CD4-positive, alpha-beta T cell (primary cell): ENCODE measurements around the gene CDK8. TPM values are rescaled to one million over a fixed set of nuclear protein-coding genes. Genes with fewer than 3 reads are reported as not detected.

ENCODE experiments used
- ATAC-seq: fragments of 200-7000 bp; cut with Tn5 transposase; one replicate; pipeline ENCODE4 v1.10.0; 2022; ENCODE audit warnings: mild to moderate bottlenecking; ENCODE audit not compliant: poor library complexity
- CTCF ChIA-PET: fragments of 350-600 bp; sonication (Branson Sonifier 250); formaldehyde crosslinking; loops from one replicate; lab custom pipeline; 2021; ENCODE audit warnings: antibody characterized with exemption, inconsistent platforms; lab: Charles Lee
- POLR2A ChIA-PET: fragments of 350-600 bp; sonication (Branson Sonifier 250); formaldehyde crosslinking; loops from one replicate; lab custom pipeline; 2021; ENCODE audit warnings: antibody characterized with exemption, inconsistent platforms; lab: Charles Lee
- DNase-seq, 14 experiments: peaks; one replicate each; pipeline ENCODE4 v3.0.0-alpha.2; 2013 to 2020; ENCODE audit warnings: mixed read lengths in 2 of 14
- H3K27ac ChIP-seq, 2 donors: one replicate each; pipeline versions ENCODE4 v1.5.1 to v1.7.0; 2013; ENCODE audit warnings: low read length in 2 of 2, low read depth in 1 of 2, mild to moderate bottlenecking in 1 of 2
- H3K27me3 ChIP-seq, 2 experiments: 1 replicate in 1 of 2; 2 replicates in 1 of 2; pipeline versions ENCODE4 v1.6.1 to v1.7.0; 2013; ENCODE audit warnings: low read length in 2 of 2, control low read depth in 1 of 2, mild to moderate bottlenecking in 1 of 2, moderate library complexity in 1 of 2; ENCODE audit not compliant: insufficient read depth in 2 of 2, control insufficient read depth in 1 of 2
- H3K36me3 ChIP-seq: one replicate; pipeline ENCODE4 v1.6.1; 2013; ENCODE audit warnings: low read length, control low read depth; ENCODE audit not compliant: insufficient read depth
- H3K4me1 ChIP-seq: one replicate; pipeline ENCODE4 v1.6.1; 2013; ENCODE audit warnings: low read length, control low read depth; ENCODE audit not compliant: insufficient read depth
- H3K4me3 ChIP-seq: one replicate; pipeline ENCODE4 v1.5.1; 2013; ENCODE audit warnings: mild to moderate bottlenecking, low read length, moderate library complexity
- H3K9me3 ChIP-seq, 2 experiments: 1 replicate in 1 of 2; 2 replicates in 1 of 2; pipeline versions ENCODE4 v1.6.1 to v1.7.0; 2013; ENCODE audit warnings: low read length in 2 of 2, mild to moderate bottlenecking in 2 of 2, control low read depth in 1 of 2, moderate library complexity in 1 of 2; ENCODE audit not compliant: control insufficient read depth in 1 of 2, insufficient read depth in 1 of 2
- H3K27ac Mint-ChIP-seq: one replicate; pipeline ENCODE4 v1.8.0; 2020; ENCODE audit warnings: mixed read lengths
- H3K27me3 Mint-ChIP-seq: one replicate; pipeline ENCODE4 v1.8.0; 2021; ENCODE audit warnings: mixed read lengths
- H3K36me3 Mint-ChIP-seq: one replicate; pipeline ENCODE4 v1.8.0; 2021; ENCODE audit warnings: low read depth, mixed read lengths
- H3K4me1 Mint-ChIP-seq: one replicate; pipeline ENCODE4 v1.8.0; 2021; ENCODE audit warnings: low read depth, mixed read lengths
- H3K4me3 Mint-ChIP-seq: one replicate; pipeline ENCODE4 v1.8.0; 2020; ENCODE audit warnings: mild to moderate bottlenecking, mixed read lengths
- H3K9me3 Mint-ChIP-seq: one replicate; pipeline ENCODE4 v1.8.0; 2020; ENCODE audit warnings: mixed read lengths
- intact Hi-C, 2 experiments: fragments of 100-400 bp; cut with DNase I in 1 of 2; cut with micrococcal nuclease in 1 of 2; formaldehyde crosslinking; loops; one replicate each; pipeline versions ENCODE4 v1.15.1 to v1.9.0; 2023 to 2025; cut with DNase I, micrococcal nuclease
- total RNA-seq, 174 experiments: library from RNA in 2 of 174; stranded (reverse) in 2 of 174; gene quantifications; one replicate each; pipeline ENCODE4 v1.2.3 and lab custom pipeline; 2021 to 2026
- TF ChIP-seq, protein P1 (sequence below): fragments of 200-600 bp; IDR thresholded peaks from one replicate; pipeline ENCODE4 v1.8.0; 2022; ENCODE audit warnings: antibody characterized with exemption, mild to moderate bottlenecking

The CDK8 gene
- total RNA-seq, 2 experiments from 2014 or later: 6.0 to 6.7 TPM

DNA sequence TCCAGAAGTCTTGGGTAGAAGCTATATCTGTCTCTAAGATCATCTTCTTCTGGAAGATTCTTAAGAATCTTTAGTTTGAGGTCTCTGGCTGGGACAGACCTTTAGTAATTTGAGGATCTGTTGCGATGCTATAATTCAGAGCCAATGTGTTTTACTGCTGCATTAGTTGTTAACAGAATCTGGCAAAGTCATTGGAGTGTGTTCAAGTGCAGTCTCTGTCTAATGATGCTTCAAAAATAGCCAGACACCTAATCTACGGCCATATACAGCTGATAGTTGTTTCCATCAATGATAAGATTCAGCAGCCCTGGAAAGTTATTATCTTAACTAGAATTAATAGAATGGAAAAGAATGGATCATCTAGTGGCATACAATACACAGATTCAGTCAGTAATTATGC, 72.6 kb downstream of the CDK8 start:
- DNase-seq (no peak), ATAC-seq (no peak)
- POLR2A ChIA-PET: no interaction called here
- TF ChIP-seq, protein P1, sequence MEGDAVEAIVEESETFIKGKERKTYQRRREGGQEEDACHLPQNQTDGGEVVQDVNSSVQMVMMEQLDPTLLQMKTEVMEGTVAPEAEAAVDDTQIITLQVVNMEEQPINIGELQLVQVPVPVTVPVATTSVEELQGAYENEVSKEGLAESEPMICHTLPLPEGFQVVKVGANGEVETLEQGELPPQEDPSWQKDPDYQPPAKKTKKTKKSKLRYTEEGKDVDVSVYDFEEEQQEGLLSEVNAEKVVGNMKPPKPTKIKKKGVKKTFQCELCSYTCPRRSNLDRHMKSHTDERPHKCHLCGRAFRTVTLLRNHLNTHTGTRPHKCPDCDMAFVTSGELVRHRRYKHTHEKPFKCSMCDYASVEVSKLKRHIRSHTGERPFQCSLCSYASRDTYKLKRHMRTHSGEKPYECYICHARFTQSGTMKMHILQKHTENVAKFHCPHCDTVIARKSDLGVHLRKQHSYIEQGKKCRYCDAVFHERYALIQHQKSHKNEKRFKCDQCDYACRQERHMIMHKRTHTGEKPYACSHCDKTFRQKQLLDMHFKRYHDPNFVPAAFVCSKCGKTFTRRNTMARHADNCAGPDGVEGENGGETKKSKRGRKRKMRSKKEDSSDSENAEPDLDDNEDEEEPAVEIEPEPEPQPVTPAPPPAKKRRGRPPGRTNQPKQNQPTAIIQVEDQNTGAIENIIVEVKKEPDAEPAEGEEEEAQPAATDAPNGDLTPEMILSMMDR: no peak
- Mint-ChIP-seq H3K27ac (no peak overlapping the region), H3K4me3 (no peak overlapping the region), H3K36me3 (peaks cover 7% of the 10 kb centered on the region), H3K9me3 (peaks cover 3% of the 10 kb centered on the region), H3K27me3 (no peaks in the 10 kb centered on the region), H3K4me1 (peaks cover 72% of the 10 kb centered on the region)
- intact Hi-C loops: no loop called here
- CTCF ChIA-PET: no interaction called here
- H3K27me3 ChIP-seq: no peaks in the 10 kb centered on the region
- H3K4me1 ChIP-seq: no peaks in the 10 kb centered on the region
- no peaks in the 10 kb centered on the region for H3K36me3 ChIP-seq
- H3K4me3 ChIP-seq: no peak overlapping the region
- H3K9me3 ChIP-seq: no peaks in the 10 kb centered on the region
- H3K27ac ChIP-seq: no peak overlapping the region

DNA sequence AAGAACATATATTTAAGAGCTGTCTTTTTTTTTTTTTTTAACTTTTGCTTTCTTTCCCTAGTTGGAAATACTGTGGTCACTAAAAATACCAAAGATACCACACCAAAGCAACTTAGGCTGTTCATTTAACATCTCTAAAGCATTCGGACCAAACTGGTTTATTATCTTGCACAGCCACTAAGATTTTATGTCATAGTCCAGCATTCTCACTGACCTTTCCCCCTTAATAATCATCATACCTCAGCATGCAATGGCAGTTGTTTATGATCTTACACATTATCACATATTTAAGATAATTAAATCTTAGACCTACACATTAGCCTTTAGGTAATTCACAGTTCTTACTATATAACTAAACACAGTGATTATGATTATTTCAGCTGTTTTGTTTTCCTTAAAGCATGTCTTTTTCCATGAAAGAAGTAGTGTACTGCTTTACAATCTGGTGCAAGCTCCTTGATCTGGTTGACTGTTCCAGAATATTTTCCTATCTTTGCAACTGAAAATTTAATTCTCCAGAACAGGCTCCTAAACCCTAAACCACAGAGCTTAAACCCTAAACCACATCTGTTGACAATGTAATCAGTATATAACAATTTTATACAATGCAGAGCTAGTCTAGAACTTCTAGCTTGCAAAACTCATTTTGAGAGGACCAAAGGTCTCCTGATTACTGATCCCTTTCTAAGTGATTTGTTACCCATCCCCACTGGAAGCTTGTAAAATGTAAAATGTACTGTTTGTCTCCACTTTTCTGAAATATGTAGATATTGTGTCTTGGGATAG, 74.2 kb downstream of the CDK8 start:
- Mint-ChIP-seq H3K27me3 (no peaks in the 10 kb centered on the region), H3K4me3 (no peak overlapping the region), H3K4me1 (peaks cover 69% of the 10 kb centered on the region), H3K27ac (no peak overlapping the region), H3K9me3 (peaks cover 3% of the 10 kb centered on the region), H3K36me3 (peaks cover 7% of the 10 kb centered on the region)
- Histone ChIP-seq H3K36me3 (no peaks in the 10 kb centered on the region), H3K9me3 (no peaks in the 10 kb centered on the region), H3K4me3 (no peak overlapping the region), H3K27ac (no peak overlapping the region), H3K4me1 (no peaks in the 10 kb centered on the region), H3K27me3 (no peaks in the 10 kb centered on the region)
- intact Hi-C loops: no loop called here
- TF ChIP-seq, protein P1: no peak
- DNase-seq (no peak), ATAC-seq (no peak)
- CTCF ChIA-PET: interaction anchor here (2.0 kb wide), 1 partner anchor 11 kb away, joined by 5 read pairs; no protein-coding TSS in a partner anchor
- POLR2A ChIA-PET: interaction anchor here (0.6 kb wide), 1 partner anchor 47 kb away, joined by 3 read pairs; no protein-coding TSS in a partner anchor

DNA sequence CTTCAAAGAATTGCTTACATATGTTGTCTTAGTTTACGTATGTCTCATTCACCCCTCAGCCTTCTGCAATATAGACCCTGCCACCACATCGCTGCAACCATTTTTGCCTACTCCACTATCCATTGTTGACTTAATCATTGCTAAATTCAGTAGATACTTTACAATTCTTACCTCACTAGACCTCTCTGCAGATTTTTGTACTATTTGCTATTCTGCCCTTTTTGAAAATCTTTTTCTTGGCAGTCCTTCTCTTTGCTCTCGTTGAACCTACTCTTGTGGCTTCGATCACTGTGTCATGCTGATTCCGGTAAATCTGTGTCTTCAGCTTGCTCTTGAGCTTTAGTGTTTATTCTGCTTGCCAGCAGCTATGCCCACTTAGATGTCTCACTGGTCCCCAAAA, 81.2 kb downstream of the CDK8 start:
- Histone ChIP-seq H3K27ac (no peak overlapping the region), H3K27me3 (no peaks in the 10 kb centered on the region), H3K4me1 (no peaks in the 10 kb centered on the region), H3K9me3 (no peaks in the 10 kb centered on the region), H3K4me3 (no peak overlapping the region), H3K36me3 (no peaks in the 10 kb centered on the region)
- ChIA-PET POLR2A (no interaction called here), CTCF (no interaction called here)
- Mint-ChIP-seq H3K4me1 (peaks cover 33% of the 10 kb centered on the region), H3K27me3 (no peaks in the 10 kb centered on the region), H3K27ac (no peak overlapping the region), H3K9me3 (peaks cover 3% of the 10 kb centered on the region), H3K4me3 (no peak overlapping the region), H3K36me3 (peaks cover 14% of the 10 kb centered on the region)
- TF ChIP-seq, protein P1: no peak
- no peak for ATAC-seq
- intact Hi-C loops: no loop called here
- no peak for DNase-seq
